Limb (tissue), 2 donors: ENCODE results near the gene RAP2A.

Experiments used
- DNase-seq, 2 donors: peaks; one replicate each; pipeline ENCODE4 v3.0.0-alpha.2; 2016; ENCODE audit errors: extremely low spot score in 2 of 2

RAP2A gene

DNA sequence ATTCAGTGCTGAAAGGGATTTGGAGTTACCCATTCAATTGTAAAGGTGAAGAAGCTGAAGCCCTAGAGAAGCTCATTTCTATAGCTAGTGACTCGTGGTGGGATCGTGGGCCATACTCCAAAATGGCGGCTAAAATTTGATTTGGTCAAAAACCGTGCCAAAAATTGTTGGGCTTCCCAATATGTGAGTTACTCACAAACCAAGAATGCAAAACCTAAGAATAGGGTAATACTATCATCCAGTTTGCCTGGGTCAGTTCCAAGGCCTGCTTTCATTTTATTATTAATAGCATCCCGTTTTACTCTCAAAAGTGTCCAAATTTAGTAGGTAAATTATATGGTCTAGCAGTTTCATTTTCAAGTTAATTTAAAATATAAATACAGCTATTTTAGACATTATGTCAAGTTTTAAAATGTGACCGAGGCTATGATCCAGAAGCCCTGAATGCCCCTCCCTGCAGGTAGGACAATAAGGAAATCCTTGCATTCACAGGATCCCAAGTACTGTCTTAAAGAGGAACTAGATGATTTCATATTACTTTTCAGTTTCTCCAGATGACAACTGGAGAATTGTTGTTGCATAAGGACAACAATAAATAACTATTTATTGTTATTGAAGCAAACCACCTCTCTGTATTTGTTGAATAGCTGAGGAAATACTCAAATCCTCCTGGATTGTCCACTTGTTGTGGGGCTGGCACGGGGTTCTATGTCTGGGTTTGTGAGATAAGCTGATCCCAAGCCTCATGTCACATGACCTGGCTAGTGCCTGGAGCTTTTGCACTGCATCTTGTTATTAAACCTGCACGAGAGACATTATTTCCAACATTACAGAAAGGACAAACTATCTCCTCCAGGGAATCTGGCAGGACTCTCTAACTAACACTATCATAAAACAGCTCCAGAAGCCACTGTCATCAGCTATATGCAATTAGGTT is 11.6 kb upstream of the RAP2A start:
- no peak for DNase-seq

DNA sequence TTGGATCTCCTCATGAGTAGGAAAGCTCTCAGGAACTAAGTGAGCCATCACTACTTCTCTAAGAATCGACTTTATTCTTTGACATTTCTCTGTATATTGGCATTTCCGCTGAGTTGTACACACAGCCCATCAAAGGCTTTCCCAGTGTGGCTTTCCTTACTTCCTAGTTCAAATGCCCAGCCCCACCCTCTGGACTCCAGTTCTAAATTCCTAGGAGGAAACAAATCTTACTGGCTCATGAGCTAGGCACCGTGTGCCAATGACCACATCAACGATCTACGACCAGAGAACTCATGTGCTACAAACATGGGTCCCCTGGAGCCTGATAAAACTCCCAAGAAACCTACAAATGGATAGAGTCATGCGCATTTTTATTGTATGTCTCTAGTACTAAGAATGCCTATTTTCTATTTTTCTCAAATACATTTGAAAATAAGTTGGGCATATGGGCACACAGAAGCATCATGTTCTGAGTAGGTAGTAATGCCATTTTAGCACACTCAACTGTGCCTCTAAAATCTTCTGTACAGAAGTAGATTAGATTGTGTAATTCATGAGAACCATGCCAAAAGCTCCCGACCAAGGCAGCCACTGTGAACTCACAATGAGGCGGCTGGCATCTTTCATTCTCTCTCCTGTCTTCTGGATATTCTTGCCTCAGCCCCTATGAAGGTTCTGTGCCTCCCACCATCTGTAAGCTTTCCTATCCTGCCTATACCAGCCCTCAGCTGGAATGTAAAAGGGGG is 10.5 kb upstream of the RAP2A start:
- DNase-seq: no peak

DNA sequence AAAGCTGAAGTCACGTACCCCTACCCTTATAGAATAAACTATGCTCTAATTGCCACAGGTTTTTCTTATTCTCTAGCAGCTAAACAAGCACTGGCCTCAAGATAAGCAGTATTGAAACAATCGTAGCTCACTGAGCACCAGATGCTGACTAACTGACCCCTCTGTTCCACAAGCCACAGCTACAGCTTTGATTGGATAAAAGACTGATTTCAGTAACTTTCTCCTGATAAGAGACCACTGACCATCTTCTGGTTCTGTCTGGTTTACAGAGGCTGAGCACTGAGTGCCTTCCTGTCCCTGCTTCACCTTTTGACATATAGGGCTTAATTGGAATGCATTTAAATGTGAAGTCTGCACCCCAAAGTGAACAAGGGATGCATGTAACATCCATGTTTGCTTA is 8.4 kb upstream of the RAP2A start:
- DNase-seq: no peak

GRCh38 chr13:97426695-97427094 is 7.3 kb upstream of the RAP2A start:
- no peak for DNase-seq

GRCh38 chr13:97429681-97430081 is 4.3 kb upstream of the RAP2A start:
- no peak for DNase-seq

DNA sequence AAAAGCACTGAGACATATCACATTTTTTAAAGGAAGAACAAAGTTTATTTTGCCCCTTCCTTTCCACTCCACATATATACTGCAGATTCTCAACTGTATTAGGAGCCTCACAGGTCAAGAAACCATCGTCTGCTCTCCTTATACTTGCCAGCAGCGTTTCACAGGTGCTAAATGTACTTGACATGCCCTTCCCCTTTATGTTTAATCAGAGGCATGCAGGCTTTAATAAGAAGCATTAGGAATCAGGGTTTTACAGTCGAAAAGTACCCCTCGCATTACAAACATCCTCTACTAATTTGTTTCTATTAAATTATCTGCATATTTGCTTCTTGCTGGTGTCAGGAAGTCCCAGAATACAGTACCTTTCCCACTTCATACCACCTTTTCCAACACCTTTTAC is 3.7 kb upstream of the RAP2A start:
- DNase-seq: no peak

GRCh38 chr13:97431171-97431764 is 2.7 kb upstream of the RAP2A start:
- no peak for DNase-seq

DNA sequence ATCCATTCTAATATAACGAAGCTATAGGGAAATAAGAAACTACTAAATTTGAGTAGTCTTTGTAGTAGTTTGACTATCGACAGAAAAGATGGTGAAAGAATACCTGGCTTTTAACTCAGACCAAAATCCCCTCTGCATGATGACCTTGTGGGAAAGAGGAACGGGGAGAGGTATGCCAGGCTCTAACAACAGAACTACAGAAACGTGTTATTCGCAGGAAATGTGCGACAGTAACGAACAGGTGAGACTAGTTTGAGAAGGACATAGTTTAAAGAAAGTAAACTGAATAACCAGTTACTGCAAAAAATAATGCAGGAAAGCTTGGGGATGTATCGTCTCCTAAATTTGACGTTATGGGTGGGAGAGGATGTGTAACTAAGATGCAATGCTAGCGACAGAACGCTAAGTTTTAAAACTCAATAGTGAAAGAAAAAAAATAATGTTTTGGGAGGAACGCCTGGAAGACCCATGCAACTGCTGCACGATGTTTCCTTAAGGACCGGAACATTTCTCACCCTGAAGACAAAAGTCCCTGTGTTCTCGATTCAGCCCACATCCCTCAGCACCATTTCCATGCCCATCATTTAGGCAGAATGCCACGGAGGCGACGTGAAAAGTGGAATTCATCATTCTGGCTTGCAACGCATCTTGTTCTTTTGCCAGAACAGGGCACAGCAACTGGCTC is 1.6 kb upstream of the RAP2A start:
- DNase-seq: no peak

DNA sequence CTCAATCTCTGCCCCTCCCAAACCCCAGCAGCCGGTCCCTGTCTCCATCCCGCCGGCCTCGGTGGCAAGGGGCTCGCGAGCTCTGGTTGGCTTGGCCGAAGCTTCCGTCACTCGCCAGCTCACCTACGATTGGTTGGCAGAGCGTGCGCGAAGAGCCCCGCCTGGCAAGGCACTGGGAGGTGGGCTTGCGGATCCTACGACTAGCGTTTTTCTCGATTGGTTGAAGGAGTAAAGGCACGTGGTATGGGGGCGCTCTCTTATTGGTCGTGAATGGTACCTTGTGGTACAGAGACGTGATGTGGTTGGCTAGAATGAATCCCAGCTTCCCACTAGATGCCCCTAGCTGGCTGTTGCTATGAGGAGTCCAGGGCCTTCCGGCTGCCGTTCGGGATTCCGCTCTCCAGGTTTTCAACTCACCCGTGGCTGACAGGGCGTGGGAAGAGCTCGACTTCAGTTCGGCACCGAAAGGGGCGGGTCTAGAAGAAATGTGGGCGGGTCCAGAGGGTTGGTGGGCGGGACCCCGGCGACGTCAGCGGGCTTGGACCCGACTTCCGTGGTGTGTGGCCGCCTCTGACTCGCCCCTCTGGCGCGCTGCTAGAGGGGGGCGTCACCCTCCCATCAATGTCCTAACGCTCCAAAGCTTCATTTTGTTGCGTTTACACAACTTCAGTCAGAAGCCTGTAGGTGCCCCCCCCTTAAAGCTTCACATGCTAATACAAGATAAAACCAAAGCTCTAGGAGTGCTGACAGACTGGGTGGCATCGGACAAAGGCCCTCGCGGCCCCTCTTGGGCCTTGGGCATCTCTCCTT is 847 bp upstream of the RAP2A start:
- peak; percentile 100 for DNase-seq

- peak in 1 of 2 donors; percentile 40 for DNase-seq
Observed at GRCh38 chr13:97434397-97435201, 630 bp downstream of the RAP2A start.

DNA sequence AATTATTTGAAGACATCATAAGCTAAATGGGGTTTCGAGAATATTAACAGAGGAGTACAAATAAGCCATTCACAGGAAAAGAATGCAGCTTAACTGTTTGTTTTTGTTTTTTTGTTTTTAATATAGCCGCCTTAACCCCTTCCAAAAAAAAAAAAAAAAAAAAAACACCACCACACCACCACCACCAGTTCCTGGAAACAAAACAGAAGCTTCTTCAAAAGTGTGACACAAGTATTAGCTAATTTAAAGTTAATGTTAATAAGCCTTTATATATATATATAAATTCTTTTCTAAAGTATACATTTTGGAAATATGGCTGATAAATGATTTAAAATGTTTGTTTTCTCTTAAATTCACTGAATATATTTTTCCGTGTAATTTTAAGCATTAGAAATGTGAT is 1.4 kb downstream of the RAP2A start:
- DNase-seq: no peak

GRCh38 chr13:97435794-97436193 is 1.8 kb downstream of the RAP2A start:
- DNase-seq: no peak

GRCh38 chr13:97436845-97437244 is 2.9 kb downstream of the RAP2A start:
- no peak for DNase-seq

GRCh38 chr13:97437729-97438128 is 3.8 kb downstream of the RAP2A start:
- DNase-seq: no peak

- DNase-seq: no peak
Observed at GRCh38 chr13:97438856-97439595, 5.1 kb downstream of the RAP2A start.

- DNase-seq: no peak
Observed at GRCh38 chr13:97440598-97441170, 6.7 kb downstream of the RAP2A start.

DNA sequence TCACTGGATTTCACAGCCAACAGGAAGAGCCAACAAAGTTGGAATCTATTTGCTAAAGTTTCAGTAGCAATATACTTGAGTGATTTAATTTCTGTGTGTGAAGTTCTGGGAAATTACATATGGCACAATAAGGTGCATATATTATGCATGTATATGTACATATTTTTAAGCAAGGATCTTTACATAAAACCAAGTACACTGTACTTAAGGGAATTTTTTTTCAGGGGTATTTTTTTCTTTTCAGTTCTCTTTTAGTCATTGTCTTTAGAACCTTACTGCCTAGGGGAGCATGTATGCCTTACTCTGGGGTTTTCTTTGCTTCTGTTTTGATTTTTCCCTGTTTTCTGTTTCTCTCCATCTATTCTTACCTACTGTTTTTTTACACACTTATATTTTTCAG is 7.4 kb downstream of the RAP2A start:
- DNase-seq: no peak

DNA sequence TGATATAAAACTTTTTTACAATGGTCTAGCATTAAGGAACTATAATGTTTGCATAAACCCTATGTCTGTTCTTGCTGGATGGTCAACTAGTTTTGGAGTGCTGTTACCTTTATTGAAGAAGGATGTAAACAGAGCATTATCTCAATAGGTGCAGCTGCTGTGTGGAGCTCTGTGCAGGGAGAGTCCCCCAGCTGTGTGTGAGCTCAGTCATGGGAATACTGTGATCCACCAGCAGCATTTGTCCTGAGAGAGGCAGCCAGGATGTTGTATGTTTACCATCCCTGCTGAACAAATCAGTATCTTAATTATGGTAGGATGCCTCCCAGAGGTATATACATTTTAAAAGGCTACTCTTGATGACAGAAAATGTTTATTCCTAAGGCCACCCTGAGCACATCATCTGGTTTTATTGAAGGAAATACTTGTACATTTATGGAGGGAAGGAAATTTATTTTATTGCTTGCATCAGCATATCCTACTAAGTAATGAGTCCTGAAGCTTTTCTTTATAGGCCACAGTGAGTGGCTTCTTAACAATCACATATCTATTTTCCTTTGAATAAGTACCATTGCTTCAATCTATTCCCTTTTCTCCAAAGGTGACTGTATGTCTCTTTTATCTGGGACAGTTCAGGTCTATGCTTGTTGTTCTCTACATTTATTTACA is 11.7 kb downstream of the RAP2A start:
- DNase-seq: no peak
